Astrocyte (in vitro differentiated cells and primary cell): ENCODE results near the gene CRYL1.

Source experiments
- CTCF ChIP-seq: IDR thresholded peaks from 2 replicates; pipeline ENCODE4 v1.5.1; 2011; ENCODE audit warnings: low read depth, mild to moderate bottlenecking, inconsistent platforms, low read length, moderate library complexity; ENCODE audit not compliant: insufficient read depth
- EZH2 ChIP-seq: IDR thresholded peaks from 2 replicates; pipeline ENCODE4 v1.6.1; 2012; ENCODE audit warnings: mild to moderate bottlenecking, low read length, inconsistent platforms; ENCODE audit not compliant: insufficient read depth

DNA sequence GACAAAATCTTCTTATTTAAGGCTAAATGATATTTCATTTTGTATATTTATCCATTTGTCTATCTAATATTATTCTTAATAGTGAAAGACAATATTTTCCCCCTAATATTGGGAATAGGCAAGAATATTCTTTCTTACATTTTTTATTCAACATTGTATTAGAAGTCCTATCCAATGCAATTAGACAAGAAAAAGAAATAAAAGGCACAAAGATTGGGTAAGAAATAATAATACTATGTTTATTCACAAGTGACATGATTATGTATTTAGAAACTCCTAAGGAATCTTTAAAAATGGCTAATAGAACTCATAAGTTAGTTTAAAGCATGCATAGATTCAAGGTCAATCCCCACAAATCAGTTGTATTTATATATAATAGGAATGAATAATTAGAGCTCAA, 11.3 kb upstream of the CRYL1 start:
- TF ChIP-seq CTCF (no peak), EZH2 (no peak)
